Vagina (tissue), 2 donors: Measurements from ENCODE around the gene IL6ST. TPM values are rescaled to one million over a fixed set of nuclear protein-coding genes. Genes with fewer than 3 reads are reported as not detected.

Experiments used
- DNase-seq, 2 donors: peaks; one replicate each; pipeline ENCODE4 v3.0.0-alpha.2; 2017; ENCODE audit errors: extremely low spot score in 2 of 2
- H3K27ac ChIP-seq: fragments of 200-600 bp; sonication (generic); one replicate; pipeline ENCODE4 v1.5.1; 2019
- H3K27me3 ChIP-seq: fragments of 200-600 bp; sonication (generic); one replicate; pipeline ENCODE4 v1.5.1; 2019
- H3K36me3 ChIP-seq, 2 donors: fragments of 200-600 bp; sonication (generic); one replicate each; pipeline ENCODE4 v1.5.1; 2017 to 2019
- H3K4me1 ChIP-seq: fragments of 200-600 bp; sonication (generic); one replicate; pipeline ENCODE4 v1.5.1; 2019
- H3K4me3 ChIP-seq, 2 donors: fragments of 200-600 bp; sonication (generic); 1 replicate in 1 of 2; 2 replicates in 1 of 2; pipeline ENCODE4 v1.5.1; 2016 to 2019
- H3K9me3 ChIP-seq: fragments of 200-600 bp; sonication (generic); one replicate; pipeline ENCODE4 v1.5.1; 2019
- CTCF ChIP-seq, 3 experiments: fragments of 450-650 bp in 2 of 3; fragments of 200-600 bp in 1 of 3; sonication (generic) in 1 of 3; IDR thresholded peaks; one replicate each; pipeline ENCODE4 v1.5.1; 2017 to 2019; ENCODE audit warnings: antibody characterized with exemption in 3 of 3, mild to moderate bottlenecking in 2 of 3, moderate library complexity in 2 of 3
- POLR2A ChIP-seq, 2 donors: fragments of 450-650 bp; IDR thresholded peaks; one replicate each; pipeline ENCODE4 v1.6.1; 2017; ENCODE audit warnings: antibody characterized with exemption in 2 of 2, mild to moderate bottlenecking in 2 of 2, moderate library complexity in 2 of 2
- POLR2AphosphoS5 ChIP-seq, 2 donors: sonication (generic); formaldehyde crosslinking; IDR thresholded peaks; one replicate each; pipeline ENCODE4 v1.9.0; 2017; ENCODE audit warnings: antibody characterized with exemption in 2 of 2, mild to moderate bottlenecking in 2 of 2, low read depth in 1 of 2; ENCODE audit not compliant: insufficient read depth in 1 of 2
- intact Hi-C: fragments of 100-400 bp; cut with DNase I; formaldehyde crosslinking; loops from one replicate; pipeline ENCODE4 v1.15.1; 2023
- total RNA-seq: library from RNA; depleted of rRNA; stranded (reverse); fragments of >200 nt; gene quantifications from one replicate; pipeline ENCODE4 v1.2.3, GENCODE V29; 2016

The IL6ST gene
- total RNA-seq, 1 donor from 2014 or later = 312 TPM

GRCh38 chr5:55985181-55985580 is 9.6 kb downstream of the IL6ST start:
- H3K4me3 ChIP-seq = no peak overlapping the region
- TF ChIP-seq POLR2AphosphoS5 (IDR thresholded peaks at IDR 0.05; ENCODE audit: insufficient read depth in 1 of 2, low read depth in 1 of 2) (no peak), POLR2A (IDR thresholded peaks at IDR 0.05) (no peak), CTCF (IDR thresholded peaks at IDR 0.05) (no peak)
- peaks cover 82% of the 10 kb centered on the region for H3K4me1 ChIP-seq
- H3K27ac ChIP-seq = no peak overlapping the region
- peaks cover 0 to 5% of the 10 kb centered on the region in 2 donors for H3K36me3 ChIP-seq
- H3K27me3 ChIP-seq = no peaks in the 10 kb centered on the region
- DNase-seq = no peak
- intact Hi-C loops = no loop called here
- H3K9me3 ChIP-seq = no peaks in the 10 kb centered on the region

- no peaks in the 10 kb centered on the region for H3K9me3 ChIP-seq
- DNase-seq = no peak
- H3K4me1 ChIP-seq = peaks cover 80% of the 10 kb centered on the region
- TF ChIP-seq CTCF (IDR thresholded peaks at IDR 0.05) (no peak), POLR2A (IDR thresholded peaks at IDR 0.05) (no peak), POLR2AphosphoS5 (IDR thresholded peaks at IDR 0.05; ENCODE audit: insufficient read depth in 1 of 2, low read depth in 1 of 2) (no peak)
- H3K36me3 ChIP-seq = peaks cover 0 to 9% of the 10 kb centered on the region in 2 donors
- no peak overlapping the region for H3K4me3 ChIP-seq
- no peaks in the 10 kb centered on the region for H3K27me3 ChIP-seq
- intact Hi-C loops = no loop called here
- H3K27ac ChIP-seq = no peak overlapping the region
Observed at GRCh38 chr5:55983986-55984385, 10.8 kb downstream of the IL6ST start.

GRCh38 chr5:55982957-55983381 is 11.8 kb downstream of the IL6ST start:
- H3K9me3 ChIP-seq = no peaks in the 10 kb centered on the region
- no peak overlapping the region for H3K4me3 ChIP-seq
- H3K36me3 ChIP-seq = peaks cover 0 to 9% of the 10 kb centered on the region in 2 donors
- TF ChIP-seq POLR2AphosphoS5 (IDR thresholded peaks at IDR 0.05; ENCODE audit: insufficient read depth in 1 of 2, low read depth in 1 of 2) (no peak), CTCF (IDR thresholded peaks at IDR 0.05) (no peak), POLR2A (IDR thresholded peaks at IDR 0.05) (no peak)
- DNase-seq = no peak
- H3K27ac ChIP-seq = no peak overlapping the region
- H3K4me1 ChIP-seq = peaks cover 74% of the 10 kb centered on the region
- H3K27me3 ChIP-seq = no peaks in the 10 kb centered on the region
- intact Hi-C loops = no loop called here

- peaks cover 49% of the 10 kb centered on the region for H3K4me1 ChIP-seq
- no peaks in the 10 kb centered on the region for H3K9me3 ChIP-seq
- no peaks in the 10 kb centered on the region for H3K27me3 ChIP-seq
- intact Hi-C loops = loop anchor here (10.0 kb wide), 1 partner anchor 232 kb away; no protein-coding TSS in a partner anchor
- H3K4me3 ChIP-seq = no peak overlapping the region
- H3K36me3 ChIP-seq = peaks cover 0 to 17% of the 10 kb centered on the region in 2 donors
- TF ChIP-seq POLR2A (IDR thresholded peaks at IDR 0.05) = no peak
- no peak for TF ChIP-seq POLR2AphosphoS5 (IDR thresholded peaks at IDR 0.05; ENCODE audit: insufficient read depth in 1 of 2, low read depth in 1 of 2)
- no peak for TF ChIP-seq CTCF (IDR thresholded peaks at IDR 0.05)
- no peak overlapping the region for H3K27ac ChIP-seq
- DNase-seq = no peak
Observed at GRCh38 chr5:55973296-55973695, 21.5 kb downstream of the IL6ST start.

- intact Hi-C loops = loop anchor here (10.0 kb wide), 1 partner anchor 235 kb away; no protein-coding TSS in a partner anchor
- Histone ChIP-seq H3K4me1 (peaks cover 53% of the 10 kb centered on the region), H3K36me3 (peaks cover 0 to 14% of the 10 kb centered on the region in 2 donors), H3K27me3 (no peaks in the 10 kb centered on the region), H3K9me3 (no peaks in the 10 kb centered on the region), H3K4me3 (no peak overlapping the region), H3K27ac (no peak overlapping the region)
- TF ChIP-seq CTCF (IDR thresholded peaks at IDR 0.05) (no peak), POLR2A (IDR thresholded peaks at IDR 0.05) (no peak), POLR2AphosphoS5 (IDR thresholded peaks at IDR 0.05; ENCODE audit: insufficient read depth in 1 of 2, low read depth in 1 of 2) (no peak)
- no peak for DNase-seq
Observed at GRCh38 chr5:55969956-55970355, 24.8 kb downstream of the IL6ST start.
